Keratinocyte (primary cell): ENCODE results near the gene AKR7A3. TPM values are rescaled to one million over a fixed set of nuclear protein-coding genes. Genes with fewer than 3 reads are reported as not detected.

ENCODE experiments used
- DNase-seq: peaks from one replicate; pipeline ENCODE4 v3.0.0-alpha.2; 2011; ENCODE audit warnings: low read depth, missing footprints, low spot score
- FAIRE-seq: peaks from 2 replicates; lab custom pipeline; 2011; peaks lifted over from hg19 to GRCh38; lab: Jason Lieb, UNC
- H2AFZ ChIP-seq: 2 replicates; pipeline ENCODE4 v1.6.0; 2012; ENCODE audit warnings: low read length, control low read depth, inconsistent platforms; ENCODE audit not compliant: control insufficient read depth
- H3K27ac ChIP-seq: 2 replicates; pipeline ENCODE4 v1.5.1; 2011; ENCODE audit warnings: low read length; ENCODE audit not compliant: control insufficient read depth, insufficient read depth
- H3K27me3 ChIP-seq: 3 replicates; pipeline ENCODE4 v1.6.0; 2011; ENCODE audit warnings: low read length; ENCODE audit not compliant: control insufficient read depth, insufficient read depth; ENCODE audit errors: extremely low read depth
- H3K36me3 ChIP-seq, 2 experiments: 2 replicates in 1 of 2; 3 replicates in 1 of 2; pipeline ENCODE4 v1.5.1; 2011; ENCODE audit warnings: low read length in 2 of 2, mild to moderate bottlenecking in 1 of 2; ENCODE audit not compliant: control insufficient read depth in 2 of 2, insufficient read depth in 2 of 2; ENCODE audit errors: extremely low read depth in 1 of 2
- H3K4me1 ChIP-seq: 3 replicates; pipeline ENCODE4 v1.5.1; 2011; ENCODE audit warnings: low read length; ENCODE audit not compliant: control insufficient read depth, insufficient read depth; ENCODE audit errors: extremely low read depth
- H3K4me2 ChIP-seq: 3 replicates; pipeline ENCODE4 v1.6.0; 2011; ENCODE audit warnings: low read depth, low read length; ENCODE audit not compliant: control insufficient read depth, insufficient read depth; ENCODE audit errors: extremely low read depth
- H3K4me3 ChIP-seq, 3 experiments: fragments of 200-600 bp in 1 of 3; sonication (generic) in 1 of 3; 2 replicates in 2 of 3; 3 replicates in 1 of 3; pipeline ENCODE4 v1.5.1; 2011 to 2016; ENCODE audit warnings: low read length in 3 of 3, mild to moderate bottlenecking in 3 of 3, control low read depth in 2 of 3, inconsistent platforms in 1 of 3, low read depth in 1 of 3, mixed read lengths in 1 of 3, mixed run types in 1 of 3, moderate library complexity in 1 of 3; ENCODE audit not compliant: control insufficient read depth in 2 of 3, insufficient read depth in 2 of 3; ENCODE audit errors: extremely low read depth in 1 of 3
- H3K79me2 ChIP-seq: 2 replicates; pipeline ENCODE4 v1.6.0; 2012; ENCODE audit warnings: low read length; ENCODE audit not compliant: control insufficient read depth, insufficient read depth
- H3K9ac ChIP-seq: 3 replicates; pipeline ENCODE4 v1.6.0; 2011; ENCODE audit warnings: low read length; ENCODE audit not compliant: control insufficient read depth, insufficient read depth; ENCODE audit errors: extremely low read depth
- H3K9me1 ChIP-seq: 3 replicates; pipeline ENCODE4 v1.6.0; 2011; ENCODE audit warnings: low read length; ENCODE audit not compliant: control insufficient read depth, insufficient read depth; ENCODE audit errors: extremely low read depth
- H3K9me3 ChIP-seq: 2 replicates; pipeline ENCODE4 v1.5.1; 2012; ENCODE audit warnings: low read depth, low read length; ENCODE audit not compliant: control insufficient read depth
- H4K20me1 ChIP-seq: 3 replicates; pipeline ENCODE4 v1.6.0; 2011; ENCODE audit warnings: low read length; ENCODE audit not compliant: control insufficient read depth, insufficient read depth; ENCODE audit errors: extremely low read depth
- EZH2 ChIP-seq: IDR thresholded peaks from one replicate; pipeline ENCODE4 v1.6.1; 2012; ENCODE audit warnings: inconsistent platforms, mild to moderate bottlenecking, low read length, moderate library complexity
- dilution Hi-C: fragments of 300-500 bp; cut with MboI; formaldehyde crosslinking; loops from one replicate; pipeline ENCODE4 v1.7.0; 2020; ENCODE audit warnings: low sequenced_read_pairs; ENCODE audit not compliant: extremely low pct_ligation_motif_present
- polyA plus RNA-seq, 5 experiments: library from polyadenylated mRNA; depleted of rRNA in 3 of 5; stranded (reverse) in 3 of 5; stranded (forward) in 1 of 5; unstranded in 1 of 5; fragments of >200 nt; gene quantifications; 1 replicate in 1 of 5; 2 replicates in 3 of 5; 3 replicates in 1 of 5; pipeline versions ENCODE4 v1.2.1 to v1.2.3, GENCODE V29; 2011 to 2012; ENCODE audit warnings: missing spikeins in 2 of 5, low read depth in 1 of 5, low replicate concordance in 1 of 5
- TF ChIP-seq, protein P1 (sequence below), 3 experiments: IDR thresholded peaks in 1 of 3; conservative IDR thresholded peaks in 1 of 3; optimal IDR thresholded peaks in 1 of 3; 2 replicates in 2 of 3; 3 replicates in 1 of 3; pipeline versions ENCODE3 to v1.5.1; 2011; ENCODE audit warnings: low read length in 3 of 3, mild to moderate bottlenecking in 3 of 3, moderate library complexity in 2 of 3, control low read depth in 1 of 3, inconsistent platforms in 1 of 3; ENCODE audit not compliant: insufficient read depth in 2 of 3; ENCODE audit errors: extremely low read depth in 1 of 3

Gene AKR7A3
- polyA plus RNA-seq, 1 donor (not counting 4 experiments of a cell fraction or from before 2014, with no cell fraction given): 0.17 TPM

DNA sequence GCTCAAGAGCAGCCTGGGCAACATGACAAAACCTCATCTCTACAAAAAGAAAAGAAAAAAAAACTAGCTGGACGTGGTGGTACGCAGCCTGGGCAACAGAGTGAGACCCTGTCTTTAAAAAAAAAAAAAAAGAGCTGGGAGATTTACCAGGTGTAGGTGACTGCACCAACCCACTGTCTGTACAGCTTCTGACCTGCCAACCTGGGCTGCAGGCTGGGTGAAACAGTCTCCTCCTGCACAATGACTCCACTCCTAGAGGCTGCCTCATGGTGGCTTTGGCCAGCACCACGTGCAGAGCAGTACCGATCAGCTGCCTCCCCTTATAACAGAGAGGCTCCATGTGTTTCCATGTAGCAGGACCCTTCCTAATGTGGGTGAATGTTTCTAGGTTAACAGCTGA is 33.3 kb downstream of the AKR7A3 start:
- no peak for TF ChIP-seq EZH2
- TF ChIP-seq, protein P1, sequence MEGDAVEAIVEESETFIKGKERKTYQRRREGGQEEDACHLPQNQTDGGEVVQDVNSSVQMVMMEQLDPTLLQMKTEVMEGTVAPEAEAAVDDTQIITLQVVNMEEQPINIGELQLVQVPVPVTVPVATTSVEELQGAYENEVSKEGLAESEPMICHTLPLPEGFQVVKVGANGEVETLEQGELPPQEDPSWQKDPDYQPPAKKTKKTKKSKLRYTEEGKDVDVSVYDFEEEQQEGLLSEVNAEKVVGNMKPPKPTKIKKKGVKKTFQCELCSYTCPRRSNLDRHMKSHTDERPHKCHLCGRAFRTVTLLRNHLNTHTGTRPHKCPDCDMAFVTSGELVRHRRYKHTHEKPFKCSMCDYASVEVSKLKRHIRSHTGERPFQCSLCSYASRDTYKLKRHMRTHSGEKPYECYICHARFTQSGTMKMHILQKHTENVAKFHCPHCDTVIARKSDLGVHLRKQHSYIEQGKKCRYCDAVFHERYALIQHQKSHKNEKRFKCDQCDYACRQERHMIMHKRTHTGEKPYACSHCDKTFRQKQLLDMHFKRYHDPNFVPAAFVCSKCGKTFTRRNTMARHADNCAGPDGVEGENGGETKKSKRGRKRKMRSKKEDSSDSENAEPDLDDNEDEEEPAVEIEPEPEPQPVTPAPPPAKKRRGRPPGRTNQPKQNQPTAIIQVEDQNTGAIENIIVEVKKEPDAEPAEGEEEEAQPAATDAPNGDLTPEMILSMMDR (optimal IDR thresholded peaks at IDR 0.05 in 1 of 3, IDR thresholded peaks at IDR 0.05 in 1 of 3, conservative IDR thresholded peaks at IDR 0.05 in 1 of 3; ENCODE audit: extremely low read depth in 1 of 3, insufficient read depth in 2 of 3, low read length in 3 of 3): no peak
- FAIRE-seq (no peak), DNase-seq (no peak)
- Histone ChIP-seq H3K4me2 (no peak overlapping the region), H3K36me3 (peaks cover 33 to 47% of the 10 kb centered on the region in 2 experiments), H3K27me3 (no peaks in the 10 kb centered on the region), H3K79me2 (peaks cover 65% of the 10 kb centered on the region), H3K4me1 (peaks cover 17% of the 10 kb centered on the region), H3K4me3 (no peak overlapping the region), H3K9me1 (peaks cover 3% of the 10 kb centered on the region), H4K20me1 (peaks cover 12% of the 10 kb centered on the region), H3K9me3 (no peaks in the 10 kb centered on the region), H3K27ac (no peak overlapping the region), H3K9ac (no peak overlapping the region), H2AFZ (no peak overlapping the region)
- dilution Hi-C loops: no loop called here

DNA sequence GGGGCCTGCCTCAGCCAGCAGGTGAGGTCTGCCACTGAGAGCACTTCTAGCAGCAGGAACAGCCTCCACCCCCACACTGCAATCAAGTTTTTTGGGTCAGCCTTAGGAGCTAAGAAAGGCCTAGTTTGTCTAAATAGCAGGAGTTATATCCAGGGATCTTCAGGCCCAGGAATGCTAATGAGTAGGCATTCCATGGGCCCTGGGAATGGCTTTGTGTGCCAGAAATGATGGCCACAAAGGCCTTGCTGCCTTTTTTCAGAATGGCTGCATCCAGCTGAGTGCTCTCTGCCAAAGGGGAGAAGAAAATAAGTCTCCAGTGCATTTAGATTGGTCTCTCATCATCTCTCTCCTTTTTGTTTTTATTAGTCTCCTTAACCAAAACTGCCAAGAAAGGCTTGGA is 34.2 kb downstream of the AKR7A3 start:
- no peak for FAIRE-seq
- TF ChIP-seq, protein P1 (optimal IDR thresholded peaks at IDR 0.05 in 1 of 3, IDR thresholded peaks at IDR 0.05 in 1 of 3, conservative IDR thresholded peaks at IDR 0.05 in 1 of 3; ENCODE audit: extremely low read depth in 1 of 3, insufficient read depth in 2 of 3, low read length in 3 of 3): no peak
- no peak for TF ChIP-seq EZH2
- H3K27me3 ChIP-seq: no peaks in the 10 kb centered on the region
- no peak overlapping the region for H3K9ac ChIP-seq
- H3K4me1 ChIP-seq: peaks cover 19% of the 10 kb centered on the region
- H3K9me1 ChIP-seq: peaks cover 3% of the 10 kb centered on the region
- no peak overlapping the region for H3K4me2 ChIP-seq
- H3K4me3 ChIP-seq: no peak overlapping the region
- peaks cover 28 to 41% of the 10 kb centered on the region in 2 experiments for H3K36me3 ChIP-seq
- no peak overlapping the region for H2AFZ ChIP-seq
- dilution Hi-C loops: no loop called here
- no peak overlapping the region for H3K27ac ChIP-seq
- H4K20me1 ChIP-seq: peaks cover 12% of the 10 kb centered on the region
- no peaks in the 10 kb centered on the region for H3K9me3 ChIP-seq
- no peak for DNase-seq
- peaks cover 73% of the 10 kb centered on the region for H3K79me2 ChIP-seq
